Measurements from ENCODE around the gene CFB. TPM values are rescaled to one million over a fixed set of nuclear protein-coding genes. Genes with fewer than 3 reads are reported as not detected.

CFB gene
- total and polyA plus RNA-seq, 2 of the 13 experiments (the other 11 are each of a cell fraction or from before 2014, with no cell fraction given): 171 to 513 TPM

- TF ChIP-seq TERF1 (CRISPR knock-in tag; IDR thresholded peaks at IDR 0.05) (no peak), KIAA2018 (CRISPR knock-in tag; IDR thresholded peaks at IDR 0.05; ENCODE audit: borderline replicate concordance) (0 out of 2 replicates have a peak, but pooled peaks have one; percentile 21), ZBTB44 (CRISPR knock-in tag; IDR thresholded peaks at IDR 0.05) (no peak), ZSCAN21 (CRISPR knock-in tag; IDR thresholded peaks at IDR 0.05; ENCODE audit: borderline replicate concordance) (no peak), PRDM15 (CRISPR knock-in tag; IDR thresholded peaks at IDR 0.05) (no peak), ATRX (CRISPR knock-in tag; IDR thresholded peaks at IDR 0.05; ENCODE audit: borderline replicate concordance) (no peak), CHCHD3 (CRISPR knock-in tag; IDR thresholded peaks at IDR 0.05) (no peak)
Observed at GRCh38 chr6:31897612-31898382, 48.1 kb upstream of the CFB start, which contains the start of gene EHMT2 (continued).
